B cell (primary cell): ENCODE results near the gene PCSK6. TPM values are rescaled to one million over a fixed set of nuclear protein-coding genes. Genes with fewer than 3 reads are reported as not detected.

ENCODE experiments used
- ATAC-seq: fragments of 200-7000 bp; cut with Tn5 transposase; one replicate; pipeline ENCODE4 v1.10.0; 2021; ENCODE audit warnings: low read depth, mild to moderate bottlenecking, moderate number of reproducible peaks, moderate library complexity
- CTCF ChIA-PET: fragments of 350-600 bp; sonication (Branson Sonifier 250); formaldehyde crosslinking; loops from one replicate; lab custom pipeline; 2021; ENCODE audit warnings: antibody characterized with exemption, inconsistent platforms; lab: Charles Lee
- POLR2A ChIA-PET: fragments of 350-600 bp; sonication (Branson Sonifier 250); formaldehyde crosslinking; loops from one replicate; lab custom pipeline; 2021; ENCODE audit warnings: antibody characterized with exemption; lab: Charles Lee
- DNase-seq: peaks from one replicate; pipeline ENCODE4 v3.0.0; 2013
- H2AFZ ChIP-seq: 2 replicates; pipeline ENCODE4 v1.6.1; 2012; ENCODE audit warnings: mild to moderate bottlenecking, low read depth, low read length; ENCODE audit not compliant: insufficient read depth, poor library complexity, severe bottlenecking
- H3K27ac ChIP-seq, 2 donors: 1 replicate in 1 of 2; 2 replicates in 1 of 2; pipeline ENCODE4 v1.5.1; 2012 to 2013; ENCODE audit warnings: low read length in 2 of 2, mild to moderate bottlenecking in 2 of 2, moderate library complexity in 1 of 2
- H3K27me3 ChIP-seq, 4 experiments: fragments of 200-600 bp in 1 of 4; sonication (generic) in 1 of 4; replicated peaks in 1 of 4; 1 replicate in 2 of 4; 2 replicates in 2 of 4; pipeline versions ENCODE4 v1.6.1 to v1.7.0; 2013 to 2016; ENCODE audit warnings: low read length in 3 of 4, mild to moderate bottlenecking in 2 of 4, mixed read lengths in 1 of 4, moderate library complexity in 1 of 4; ENCODE audit not compliant: insufficient read depth in 4 of 4, control insufficient read depth in 3 of 4; ENCODE audit errors: control extremely low read depth in 1 of 4
- H3K36me3 ChIP-seq, 2 experiments: replicated peaks in 1 of 2; 1 replicate in 1 of 2; 2 replicates in 1 of 2; pipeline versions ENCODE4 v1.6.1 to v1.7.1; 2013; ENCODE audit warnings: low read length in 1 of 2; ENCODE audit not compliant: insufficient read depth in 2 of 2, control insufficient read depth in 1 of 2; ENCODE audit errors: control extremely low read depth in 1 of 2, extremely low read depth in 1 of 2
- H3K4me1 ChIP-seq, 2 donors: fragments of 200-600 bp in 1 of 2; sonication (generic) in 1 of 2; 1 replicate in 1 of 2; 2 replicates in 1 of 2; pipeline versions ENCODE4 v1.5.1 to v1.6.1; 2013 to 2017; ENCODE audit warnings: low read length in 2 of 2; ENCODE audit not compliant: control insufficient read depth in 2 of 2, insufficient read depth in 2 of 2
- H3K4me2 ChIP-seq: replicated peaks from 2 replicates; pipeline ENCODE3; 2012; ENCODE audit warnings: mild to moderate bottlenecking, low read depth, low read length; ENCODE audit not compliant: poor library complexity, severe bottlenecking
- H3K4me3 ChIP-seq, 5 experiments: fragments of 200-600 bp in 1 of 5; sonication (generic) in 1 of 5; 1 replicate in 3 of 5; 2 replicates in 2 of 5; pipeline versions ENCODE4 v1.5.1 to v1.7.0; 2011 to 2016; ENCODE audit warnings: low read length in 4 of 5, mild to moderate bottlenecking in 4 of 5, low read depth in 2 of 5, control low read depth in 1 of 5, moderate library complexity in 1 of 5; ENCODE audit not compliant: insufficient read depth in 1 of 5; ENCODE audit errors: control extremely low read depth in 1 of 5, extremely low read depth in 1 of 5
- H3K79me2 ChIP-seq: fragments of 200-600 bp; sonication (generic); one replicate; pipeline ENCODE4 v1.6.0; 2016; ENCODE audit warnings: low read length; ENCODE audit not compliant: control insufficient read depth, insufficient read depth
- H3K9ac ChIP-seq: fragments of 200-600 bp; sonication (generic); 2 replicates; pipeline ENCODE4 v1.6.1; 2017; ENCODE audit warnings: mild to moderate bottlenecking, low read length, moderate library complexity
- H3K9me3 ChIP-seq, 3 donors: one replicate each; pipeline versions ENCODE4 v1.6.1 to v1.7.1; 2013; ENCODE audit warnings: low read length in 2 of 3; ENCODE audit not compliant: control insufficient read depth in 2 of 3, insufficient read depth in 1 of 3; ENCODE audit errors: control extremely low read depth in 1 of 3
- H4K20me1 ChIP-seq: 2 replicates; pipeline ENCODE4 v1.6.0; 2012; ENCODE audit warnings: mild to moderate bottlenecking, low read length; ENCODE audit not compliant: insufficient read depth, control insufficient read depth, poor library complexity, severe bottlenecking
- H3K27ac Mint-ChIP-seq: one replicate; pipeline ENCODE4 v1.8.0; 2021; ENCODE audit warnings: mixed read lengths
- H3K27me3 Mint-ChIP-seq: one replicate; pipeline ENCODE4 v1.8.0; 2021; ENCODE audit warnings: mixed read lengths
- H3K4me1 Mint-ChIP-seq: one replicate; pipeline ENCODE4 v1.8.0; 2021; ENCODE audit warnings: mixed read lengths
- H3K4me3 Mint-ChIP-seq: one replicate; pipeline ENCODE4 v1.8.0; 2021; ENCODE audit warnings: mixed read lengths
- H3K9me3 Mint-ChIP-seq: one replicate; pipeline ENCODE4 v1.8.0; 2022; ENCODE audit warnings: mixed read lengths; ENCODE audit not compliant: insufficient read depth
- CTCF ChIP-seq: fragments of 200-600 bp; IDR thresholded peaks from one replicate; pipeline ENCODE4 v1.8.0; 2022; ENCODE audit warnings: antibody characterized with exemption, mild to moderate bottlenecking
- EZH2 ChIP-seq: IDR thresholded peaks from 2 replicates; pipeline ENCODE4 v1.6.1; 2012; ENCODE audit warnings: borderline replicate concordance, low read depth, mild to moderate bottlenecking, moderate library complexity, low read length; ENCODE audit not compliant: insufficient read depth, poor library complexity, severe bottlenecking
- WGBS: methylation state at CpG from one replicate; pipeline ENCODE4 v1.1.5; 2013; ENCODE audit warnings: missing lambda C conversion rate; ENCODE audit not compliant: insufficient coverage; 5-methylcytosine and 5-hydroxymethylcytosine counted together
- intact Hi-C: fragments of 100-400 bp; cut with micrococcal nuclease; formaldehyde crosslinking; loops from one replicate; pipeline ENCODE4 v1.10.0; 2022
- polyA plus RNA-seq: library from polyadenylated mRNA; depleted of rRNA; stranded (reverse); fragments of >200 nt; gene quantifications from 2 replicates; pipeline ENCODE4 v1.2.3, GENCODE V29; 2012
- total RNA-seq, 2 donors: library from RNA; stranded (reverse); fragments of 120-200 nt in 1 of 2; gene quantifications; 1 replicate in 1 of 2; 2 replicates in 1 of 2; pipeline versions ENCODE4 v1.2.3 to v1.2.4, GENCODE V29; 2013 to 2022

The PCSK6 gene
- total and polyA plus RNA-seq, 2 donors (not counting 1 experiment from before 2014, with no cell fraction given) = 0.66 to 1.6 TPM

GRCh38 chr15:101353240-101353639 is 136.3 kb downstream of the PCSK6 start:
- Histone ChIP-seq H3K79me2 (no peaks in the 10 kb centered on the region), H3K4me2 (no peak overlapping the region), H3K27me3 (no peaks in the 10 kb centered on the region), H3K4me1 (no peaks in the 10 kb centered on the region), H3K9ac (no peak overlapping the region), H3K27ac (no peak overlapping the region), H4K20me1 (no peaks in the 10 kb centered on the region), H3K36me3 (no peaks in the 10 kb centered on the region), H3K4me3 (no peak overlapping the region), H3K9me3 (peaks cover 0 to 3% (median 0%) of the 10 kb centered on the region in 3 donors), H2AFZ (no peak overlapping the region)
- H3K4me1 Mint-ChIP-seq = no peaks in the 10 kb centered on the region
- POLR2A ChIA-PET = no interaction called here
- CTCF ChIA-PET = no interaction called here
- intact Hi-C loops = no loop called here
- ATAC-seq = no peak
- no peak for TF ChIP-seq CTCF
- no peak for TF ChIP-seq EZH2
- no peaks in the 10 kb centered on the region for H3K9me3 Mint-ChIP-seq
- no peak for DNase-seq
- peaks cover 17% of the 10 kb centered on the region for H3K27me3 Mint-ChIP-seq
- no peak overlapping the region for H3K4me3 Mint-ChIP-seq
- no peak overlapping the region for H3K27ac Mint-ChIP-seq
- WGBS = 94% methylated on average over 7 of the region's 7 CpGs

- Histone ChIP-seq H3K79me2 (no peaks in the 10 kb centered on the region), H3K4me1 (no peaks in the 10 kb centered on the region), H3K4me3 (no peak overlapping the region), H3K36me3 (no peaks in the 10 kb centered on the region), H3K9me3 (peaks cover 0 to 3% (median 0%) of the 10 kb centered on the region in 3 donors), H4K20me1 (no peaks in the 10 kb centered on the region), H3K27me3 (peaks cover 0 to 1% (median 0%) of the 10 kb centered on the region in 4 experiments), H3K9ac (no peak overlapping the region), H2AFZ (no peak overlapping the region), H3K27ac (no peak overlapping the region), H3K4me2 (no peak overlapping the region)
- no peaks in the 10 kb centered on the region for H3K9me3 Mint-ChIP-seq
- H3K27ac Mint-ChIP-seq = no peak overlapping the region
- POLR2A ChIA-PET = no interaction called here
- CTCF ChIA-PET = no interaction called here
- H3K4me1 Mint-ChIP-seq = no peaks in the 10 kb centered on the region
- DNase-seq (no peak), ATAC-seq (no peak)
- peaks cover 23% of the 10 kb centered on the region for H3K27me3 Mint-ChIP-seq
- TF ChIP-seq CTCF = no peak
- no peak for TF ChIP-seq EZH2
- intact Hi-C loops = no loop called here
- H3K4me3 Mint-ChIP-seq = no peak overlapping the region
- WGBS = no CpG with 5 or more reads among the region's 2 CpGs
Observed at GRCh38 chr15:101351736-101352135, 137.8 kb downstream of the PCSK6 start.
